Fibroblast of the aortic adventitia (primary cell): ENCODE results near the gene AKT3. TPM values are rescaled to one million over a fixed set of nuclear protein-coding genes. Genes with fewer than 3 reads are reported as not detected.

Source experiments
- DNase-seq: peaks from one replicate; pipeline ENCODE4 v3.0.0-alpha.2; 2010; ENCODE audit warnings: low read depth
- H3K4me3 ChIP-seq: 2 replicates; pipeline ENCODE4 v1.5.1; 2011; ENCODE audit warnings: low read depth, mild to moderate bottlenecking, control low read depth, low read length, moderate library complexity
- total RNA-seq: library from RNA; depleted of rRNA; stranded (reverse); fragments of >200 nt; gene quantifications from 2 replicates; pipeline ENCODE4 v1.2.3, GENCODE V29; 2012; ENCODE audit warnings: low replicate concordance
- TF ChIP-seq, protein P1 (sequence below): IDR thresholded peaks from 2 replicates; pipeline ENCODE4 v1.5.1; 2011; ENCODE audit warnings: mild to moderate bottlenecking, low read length, control low read depth, inconsistent platforms; ENCODE audit not compliant: insufficient read depth

AKT3 gene
- total RNA-seq, 1 donor: 36.6 TPM

DNA sequence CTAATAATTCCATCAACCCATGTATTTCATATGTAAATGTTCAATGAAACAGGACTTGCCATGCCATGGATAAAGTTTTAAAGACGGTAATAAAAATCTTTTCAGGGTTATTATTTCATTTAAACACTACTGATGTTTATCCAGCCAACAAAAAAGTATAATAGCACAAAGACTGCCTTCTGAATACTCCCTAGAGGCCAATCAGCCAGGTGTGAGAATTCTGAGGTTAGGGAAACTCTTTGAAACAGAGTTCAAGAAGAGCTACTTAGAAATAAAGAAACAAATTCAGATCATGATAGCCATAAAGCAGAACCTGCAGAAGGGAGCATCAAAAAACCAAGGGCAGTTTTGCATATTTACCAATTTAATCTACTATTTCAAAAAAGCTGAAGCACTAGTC is 48.7 kb downstream of the AKT3 start:
- TF ChIP-seq, protein P1, sequence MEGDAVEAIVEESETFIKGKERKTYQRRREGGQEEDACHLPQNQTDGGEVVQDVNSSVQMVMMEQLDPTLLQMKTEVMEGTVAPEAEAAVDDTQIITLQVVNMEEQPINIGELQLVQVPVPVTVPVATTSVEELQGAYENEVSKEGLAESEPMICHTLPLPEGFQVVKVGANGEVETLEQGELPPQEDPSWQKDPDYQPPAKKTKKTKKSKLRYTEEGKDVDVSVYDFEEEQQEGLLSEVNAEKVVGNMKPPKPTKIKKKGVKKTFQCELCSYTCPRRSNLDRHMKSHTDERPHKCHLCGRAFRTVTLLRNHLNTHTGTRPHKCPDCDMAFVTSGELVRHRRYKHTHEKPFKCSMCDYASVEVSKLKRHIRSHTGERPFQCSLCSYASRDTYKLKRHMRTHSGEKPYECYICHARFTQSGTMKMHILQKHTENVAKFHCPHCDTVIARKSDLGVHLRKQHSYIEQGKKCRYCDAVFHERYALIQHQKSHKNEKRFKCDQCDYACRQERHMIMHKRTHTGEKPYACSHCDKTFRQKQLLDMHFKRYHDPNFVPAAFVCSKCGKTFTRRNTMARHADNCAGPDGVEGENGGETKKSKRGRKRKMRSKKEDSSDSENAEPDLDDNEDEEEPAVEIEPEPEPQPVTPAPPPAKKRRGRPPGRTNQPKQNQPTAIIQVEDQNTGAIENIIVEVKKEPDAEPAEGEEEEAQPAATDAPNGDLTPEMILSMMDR: no peak
- no peak overlapping the region for H3K4me3 ChIP-seq
- no peak for DNase-seq

DNA sequence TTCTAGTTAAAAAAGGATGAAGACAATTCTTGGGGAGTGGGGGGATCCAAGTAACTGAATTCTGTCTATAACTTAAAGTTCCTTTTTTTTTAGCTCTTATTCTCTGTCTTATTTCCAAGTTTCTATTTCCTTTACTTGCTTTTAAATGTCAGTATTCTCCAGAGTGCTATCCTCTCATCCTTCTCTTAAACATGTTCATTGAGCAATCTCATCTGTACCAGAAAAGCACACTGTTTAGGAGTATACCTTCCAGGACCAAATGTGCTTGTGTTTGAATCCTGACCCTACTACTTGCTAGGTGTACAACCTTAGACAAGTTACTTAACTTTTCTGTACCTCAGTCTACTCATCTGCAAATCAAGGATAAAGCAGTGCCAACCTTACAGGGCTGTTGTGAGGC is 50.1 kb downstream of the AKT3 start:
- DNase-seq: peak; percentile 12
- TF ChIP-seq, protein P1: no peak
- no peak overlapping the region for H3K4me3 ChIP-seq

DNA sequence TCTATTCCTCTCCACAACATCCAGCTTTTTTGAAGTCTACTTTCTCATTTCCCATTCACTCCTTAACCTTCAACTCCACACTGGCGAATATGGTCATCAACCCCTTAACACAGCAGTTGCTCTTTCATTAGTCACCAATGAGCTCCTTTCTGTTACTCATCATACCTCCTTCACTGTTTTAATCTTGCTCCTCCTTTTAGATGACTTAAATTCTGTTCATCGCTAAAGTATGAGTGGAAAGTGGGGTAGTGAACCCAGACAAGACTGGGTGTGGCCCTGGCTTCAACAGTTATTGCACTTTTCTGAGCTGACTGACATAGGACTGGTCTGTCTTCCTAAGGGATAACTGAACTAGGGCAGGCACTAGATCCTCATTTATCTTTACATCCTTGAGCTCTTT is 51.3 kb downstream of the AKT3 start:
- DNase-seq: peak; percentile 84
- TF ChIP-seq, protein P1: no peak
- no peak overlapping the region for H3K4me3 ChIP-seq

DNA sequence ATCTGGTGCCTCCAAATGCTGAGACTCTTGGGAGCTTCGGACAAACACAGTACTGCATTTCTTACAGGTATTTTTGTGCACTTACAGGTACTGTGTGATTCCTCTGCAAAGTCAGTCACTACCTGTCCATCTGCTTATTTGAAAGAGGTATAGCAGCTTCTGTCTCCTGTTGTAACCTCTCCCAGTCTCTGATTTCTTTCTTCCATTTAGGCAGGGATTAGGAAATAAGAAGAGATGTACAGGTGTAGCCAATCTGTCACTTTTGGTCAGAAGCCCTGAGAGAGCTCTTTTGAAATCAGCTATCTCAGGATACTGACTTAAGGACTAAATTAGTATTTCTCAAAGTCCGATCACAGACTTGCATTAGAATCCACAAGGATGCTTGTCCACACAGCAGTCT is 54.0 kb downstream of the AKT3 start:
- no peak for DNase-seq
- TF ChIP-seq, protein P1: no peak
- H3K4me3 ChIP-seq: no peak overlapping the region

DNA sequence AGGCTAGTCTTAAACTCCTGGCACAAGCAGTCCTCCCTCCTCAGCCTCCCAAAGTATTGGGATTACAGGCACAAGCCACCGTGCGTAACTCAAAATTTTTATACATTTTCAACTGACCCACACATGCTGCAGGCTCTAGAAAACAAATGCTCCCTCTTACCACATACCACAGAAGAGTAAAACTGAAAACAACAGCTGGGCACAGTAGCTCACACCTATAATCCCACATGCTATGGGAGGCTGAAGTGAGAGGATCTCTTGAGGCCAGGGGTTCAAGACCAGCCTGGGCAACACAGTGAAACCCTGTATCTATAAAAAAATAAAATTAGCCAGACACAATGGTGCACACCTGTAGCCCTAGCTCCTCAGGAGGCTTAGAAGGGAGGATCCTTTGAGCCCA is 56.7 kb downstream of the AKT3 start:
- TF ChIP-seq, protein P1: no peak
- no peak for DNase-seq
- H3K4me3 ChIP-seq: no peak overlapping the region

DNA sequence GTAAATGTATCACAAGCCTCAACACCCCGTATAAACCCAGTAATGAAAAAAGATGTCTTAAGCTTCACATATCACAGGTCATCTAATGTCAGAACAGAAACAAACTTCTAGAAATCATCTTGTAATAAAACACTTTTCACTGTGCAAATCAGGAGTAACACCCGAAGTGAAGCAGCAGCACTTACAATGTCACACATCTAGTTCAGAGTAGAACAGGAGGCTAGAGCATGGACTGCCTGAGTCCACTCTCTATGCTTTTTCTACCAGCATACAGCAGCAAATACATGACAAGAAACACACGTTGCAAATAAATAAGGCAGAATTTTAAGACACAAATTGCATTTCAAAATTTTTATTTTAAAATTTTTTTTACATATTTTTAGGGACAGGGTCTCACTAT is 57.2 kb downstream of the AKT3 start:
- no peak for DNase-seq
- TF ChIP-seq, protein P1: no peak
- no peak overlapping the region for H3K4me3 ChIP-seq

DNA sequence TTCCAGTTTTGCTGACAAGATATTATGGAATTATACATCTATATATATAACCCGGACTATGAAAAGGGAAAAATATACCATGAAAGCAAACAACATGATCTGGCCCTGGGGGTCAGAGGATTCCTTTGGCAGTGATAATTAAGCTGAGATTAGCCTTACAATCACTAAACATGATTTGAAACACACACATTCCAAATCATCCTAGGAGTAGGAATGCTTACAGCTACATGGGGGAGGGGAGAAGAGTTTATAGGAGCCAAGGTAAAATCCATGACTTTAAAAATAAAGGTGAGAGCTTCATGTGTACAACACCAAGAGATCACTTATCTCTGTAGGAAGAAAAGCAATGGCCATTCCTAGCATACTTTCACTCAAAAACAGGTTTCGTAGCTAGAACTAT is 57.6 kb downstream of the AKT3 start:
- TF ChIP-seq, protein P1: no peak
- H3K4me3 ChIP-seq: no peak overlapping the region
- DNase-seq: no peak
